ENCODE measurements around the gene C3orf20.

The C3orf20 gene

GRCh38 chr3:14788644-14789043, 113.7 kb downstream of the C3orf20 start:
- TF ChIP-seq TSHZ2 (CRISPR knock-in tag; IDR thresholded peaks at IDR 0.05) (no peak), TOX (CRISPR knock-in tag; IDR thresholded peaks at IDR 0.05; ENCODE audit: borderline replicate concordance) (no peak), ESRRG (CRISPR knock-in tag; IDR thresholded peaks at IDR 0.05) (no peak), SNAI2 (CRISPR knock-in tag; IDR thresholded peaks at IDR 0.05) (no peak), GLIS3 (CRISPR knock-in tag; IDR thresholded peaks at IDR 0.05) (no peak), OSR1 (CRISPR knock-in tag; IDR thresholded peaks at IDR 0.05) (no peak), ZNF8 (CRISPR knock-in tag; IDR thresholded peaks at IDR 0.05) (no peak), ISL1 (CRISPR knock-in tag; IDR thresholded peaks at IDR 0.05) (no peak)
- no peak for ATAC-seq

DNA sequence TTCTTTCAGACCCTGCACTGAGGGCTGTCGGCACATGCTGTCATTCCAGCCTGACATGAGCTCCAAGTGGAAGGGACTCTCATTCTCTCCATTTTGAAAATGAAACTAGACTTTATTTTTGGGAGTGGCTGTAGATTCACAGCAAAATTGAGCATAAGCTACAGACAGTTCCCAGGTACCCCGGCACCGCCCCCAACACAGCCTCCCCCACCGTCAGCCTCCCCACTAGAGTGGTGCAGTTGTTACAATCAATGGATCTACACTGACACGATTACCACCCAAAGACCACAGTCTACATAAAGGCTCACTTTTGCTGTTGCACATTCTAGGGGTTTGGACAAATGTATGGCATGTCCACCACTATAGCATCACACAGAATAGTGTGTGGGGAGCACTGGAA, 114.3 kb downstream of the C3orf20 start:
- ATAC-seq = no peak
- TF ChIP-seq ZFP3 (CRISPR knock-in tag; IDR thresholded peaks at IDR 0.05) (no peak), TOX (CRISPR knock-in tag; IDR thresholded peaks at IDR 0.05; ENCODE audit: borderline replicate concordance) (no peak), RARB (CRISPR knock-in tag; IDR thresholded peaks at IDR 0.05) (no peak), TCF4 (CRISPR knock-in tag; IDR thresholded peaks at IDR 0.05; ENCODE audit: borderline replicate concordance) (no peak), BACH2 (CRISPR knock-in tag; IDR thresholded peaks at IDR 0.05; ENCODE audit: borderline replicate concordance) (no peak), ARNTL (CRISPR knock-in tag; IDR thresholded peaks at IDR 0.05; ENCODE audit: borderline replicate concordance, low read depth) (no peak), CSDC2 (CRISPR knock-in tag; IDR thresholded peaks at IDR 0.05) (no peak), ZC3H10 (CRISPR knock-in tag; IDR thresholded peaks at IDR 0.05) (no peak), ISL1 (CRISPR knock-in tag; IDR thresholded peaks at IDR 0.05) (no peak), ZNF565 (CRISPR knock-in tag; conservative IDR thresholded peaks at IDR 0.05; ENCODE audit: low read depth) (no peak), ZNF70 (CRISPR knock-in tag; IDR thresholded peaks at IDR 0.05) (no peak), ESRRG (CRISPR knock-in tag; IDR thresholded peaks at IDR 0.05) (no peak), GLIS3 (CRISPR knock-in tag; IDR thresholded peaks at IDR 0.05) (no peak)
- TF ChIP-seq, protein P1, sequence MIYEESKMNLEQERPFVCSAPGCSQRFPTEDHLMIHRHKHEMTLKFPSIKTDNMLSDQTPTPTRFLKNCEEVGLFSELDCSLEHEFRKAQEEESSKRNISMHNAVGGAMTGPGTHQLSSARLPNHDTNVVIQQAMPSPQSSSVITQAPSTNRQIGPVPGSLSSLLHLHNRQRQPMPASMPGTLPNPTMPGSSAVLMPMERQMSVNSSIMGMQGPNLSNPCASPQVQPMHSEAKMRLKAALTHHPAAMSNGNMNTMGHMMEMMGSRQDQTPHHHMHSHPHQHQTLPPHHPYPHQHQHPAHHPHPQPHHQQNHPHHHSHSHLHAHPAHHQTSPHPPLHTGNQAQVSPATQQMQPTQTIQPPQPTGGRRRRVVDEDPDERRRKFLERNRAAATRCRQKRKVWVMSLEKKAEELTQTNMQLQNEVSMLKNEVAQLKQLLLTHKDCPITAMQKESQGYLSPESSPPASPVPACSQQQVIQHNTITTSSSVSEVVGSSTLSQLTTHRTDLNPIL (CRISPR knock-in tag; IDR thresholded peaks at IDR 0.05; ENCODE audit: low read depth) = no peak
- TF ChIP-seq, protein P2, sequence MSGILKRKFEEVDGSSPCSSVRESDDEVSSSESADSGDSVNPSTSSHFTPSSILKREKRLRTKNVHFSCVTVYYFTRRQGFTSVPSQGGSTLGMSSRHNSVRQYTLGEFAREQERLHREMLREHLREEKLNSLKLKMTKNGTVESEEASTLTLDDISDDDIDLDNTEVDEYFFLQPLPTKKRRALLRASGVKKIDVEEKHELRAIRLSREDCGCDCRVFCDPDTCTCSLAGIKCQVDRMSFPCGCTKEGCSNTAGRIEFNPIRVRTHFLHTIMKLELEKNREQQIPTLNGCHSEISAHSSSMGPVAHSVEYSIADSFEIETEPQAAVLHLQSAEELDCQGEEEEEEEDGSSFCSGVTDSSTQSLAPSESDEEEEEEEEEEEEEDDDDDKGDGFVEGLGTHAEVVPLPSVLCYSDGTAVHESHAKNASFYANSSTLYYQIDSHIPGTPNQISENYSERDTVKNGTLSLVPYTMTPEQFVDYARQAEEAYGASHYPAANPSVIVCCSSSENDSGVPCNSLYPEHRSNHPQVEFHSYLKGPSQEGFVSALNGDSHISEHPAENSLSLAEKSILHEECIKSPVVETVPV (CRISPR knock-in tag; IDR thresholded peaks at IDR 0.05) = no peak
- TF ChIP-seq, protein P3, sequence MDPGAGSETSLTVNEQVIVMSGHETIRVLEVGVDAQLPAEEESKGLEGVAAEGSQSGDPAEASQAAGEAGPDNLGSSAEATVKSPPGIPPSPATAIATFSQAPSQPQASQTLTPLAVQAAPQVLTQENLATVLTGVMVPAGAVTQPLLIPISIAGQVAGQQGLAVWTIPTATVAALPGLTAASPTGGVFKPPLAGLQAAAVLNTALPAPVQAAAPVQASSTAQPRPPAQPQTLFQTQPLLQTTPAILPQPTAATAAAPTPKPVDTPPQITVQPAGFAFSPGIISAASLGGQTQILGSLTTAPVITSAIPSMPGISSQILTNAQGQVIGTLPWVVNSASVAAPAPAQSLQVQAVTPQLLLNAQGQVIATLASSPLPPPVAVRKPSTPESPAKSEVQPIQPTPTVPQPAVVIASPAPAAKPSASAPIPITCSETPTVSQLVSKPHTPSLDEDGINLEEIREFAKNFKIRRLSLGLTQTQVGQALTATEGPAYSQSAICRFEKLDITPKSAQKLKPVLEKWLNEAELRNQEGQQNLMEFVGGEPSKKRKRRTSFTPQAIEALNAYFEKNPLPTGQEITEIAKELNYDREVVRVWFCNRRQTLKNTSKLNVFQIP (CRISPR knock-in tag; IDR thresholded peaks at IDR 0.05; ENCODE audit: borderline replicate concordance, low read depth) = no peak
- TF ChIP-seq, protein P4, sequence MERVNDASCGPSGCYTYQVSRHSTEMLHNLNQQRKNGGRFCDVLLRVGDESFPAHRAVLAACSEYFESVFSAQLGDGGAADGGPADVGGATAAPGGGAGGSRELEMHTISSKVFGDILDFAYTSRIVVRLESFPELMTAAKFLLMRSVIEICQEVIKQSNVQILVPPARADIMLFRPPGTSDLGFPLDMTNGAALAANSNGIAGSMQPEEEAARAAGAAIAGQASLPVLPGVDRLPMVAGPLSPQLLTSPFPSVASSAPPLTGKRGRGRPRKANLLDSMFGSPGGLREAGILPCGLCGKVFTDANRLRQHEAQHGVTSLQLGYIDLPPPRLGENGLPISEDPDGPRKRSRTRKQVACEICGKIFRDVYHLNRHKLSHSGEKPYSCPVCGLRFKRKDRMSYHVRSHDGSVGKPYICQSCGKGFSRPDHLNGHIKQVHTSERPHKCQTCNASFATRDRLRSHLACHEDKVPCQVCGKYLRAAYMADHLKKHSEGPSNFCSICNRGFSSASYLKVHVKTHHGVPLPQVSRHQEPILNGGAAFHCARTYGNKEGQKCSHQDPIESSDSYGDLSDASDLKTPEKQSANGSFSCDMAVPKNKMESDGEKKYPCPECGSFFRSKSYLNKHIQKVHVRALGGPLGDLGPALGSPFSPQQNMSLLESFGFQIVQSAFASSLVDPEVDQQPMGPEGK (CRISPR knock-in tag; IDR thresholded peaks at IDR 0.05; ENCODE audit: borderline replicate concordance) = no peak

GRCh38 chr3:14789640-14790285, 114.8 kb downstream of the C3orf20 start:
- TF ChIP-seq SNAI2 (CRISPR knock-in tag; IDR thresholded peaks at IDR 0.05) (no peak), ARNTL (CRISPR knock-in tag; IDR thresholded peaks at IDR 0.05; ENCODE audit: borderline replicate concordance, low read depth) (no peak), TOX (CRISPR knock-in tag; IDR thresholded peaks at IDR 0.05; ENCODE audit: borderline replicate concordance) (no peak)

More at GRCh38 chr3:14789640-14790285, 114.8 kb downstream of the C3orf20 start:
- ATAC-seq = no peak
